Measurements from ENCODE around the gene SLC16A4.
A peak's percentile ranks its signal among the peaks of the same experiment; 100 is the strongest.
"Not testable (repeated sequence)": the region's sequence is repeated elsewhere in the genome, so short reads cannot be mapped to it uniquely, and the experiment has no call there.

The SLC16A4 gene

GRCh38 chr1:110404401-110404800 lies 13.6 kb upstream of the SLC16A4 start:
- H3K9me3 Mint-ChIP-seq = no peaks in the 10 kb centered on the region
- no peak overlapping the region for H3K4me3 Mint-ChIP-seq
- H3K4me1 Mint-ChIP-seq = peaks cover 21% of the 10 kb centered on the region
- DNase-seq (ENCODE audit: low spot score in 2 of 2) (no peak), ATAC-seq (replicated peaks; ENCODE audit: extremely low read depth, poor library complexity, severe bottlenecking) (no peak)
- H3K27me3 Mint-ChIP-seq = no peaks in the 10 kb centered on the region
- H3K27ac Mint-ChIP-seq (ENCODE audit: low read depth) = peak overlapping the region; percentile 48
- H3K36me3 Mint-ChIP-seq (ENCODE audit: insufficient read depth) = peaks cover 43% of the 10 kb centered on the region

DNA sequence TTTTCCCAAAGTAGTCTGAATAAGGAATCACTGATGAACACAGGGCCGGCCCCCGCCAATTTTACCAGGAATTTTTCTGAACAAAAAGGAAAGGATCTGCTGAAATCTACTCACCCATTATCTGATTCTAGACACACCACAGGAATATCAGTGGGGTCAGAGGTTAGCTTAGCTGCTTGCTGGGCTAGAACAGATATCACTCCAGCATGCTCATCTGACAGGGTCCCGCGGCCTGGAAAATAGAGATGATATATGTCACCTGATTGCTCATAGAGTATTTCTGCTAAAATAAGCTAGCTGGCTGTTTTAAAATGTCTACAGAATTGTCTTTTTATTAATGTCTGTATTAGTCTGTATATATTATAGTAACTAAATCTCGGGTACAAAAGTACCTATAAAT lies 13.0 kb upstream of the SLC16A4 start:
- H3K27me3 Mint-ChIP-seq = no peaks in the 10 kb centered on the region
- no peaks in the 10 kb centered on the region for H3K9me3 Mint-ChIP-seq
- no peak overlapping the region for H3K4me3 Mint-ChIP-seq
- peaks cover 21% of the 10 kb centered on the region for H3K4me1 Mint-ChIP-seq
- peaks cover 49% of the 10 kb centered on the region for H3K36me3 Mint-ChIP-seq (ENCODE audit: insufficient read depth)
- no peak for DNase-seq (ENCODE audit: low spot score in 2 of 2)
- no peak for ATAC-seq (replicated peaks; ENCODE audit: extremely low read depth, poor library complexity, severe bottlenecking)
- no peak overlapping the region for H3K27ac Mint-ChIP-seq (ENCODE audit: low read depth)

- not testable (repeated sequence) for H3K27ac Mint-ChIP-seq (ENCODE audit: low read depth); H3K9me3 Mint-ChIP-seq; ATAC-seq (replicated peaks; ENCODE audit: extremely low read depth, poor library complexity, severe bottlenecking); DNase-seq (ENCODE audit: low spot score in 2 of 2); H3K4me3 Mint-ChIP-seq; H3K27me3 Mint-ChIP-seq; H3K4me1 Mint-ChIP-seq
- H3K36me3 Mint-ChIP-seq (ENCODE audit: insufficient read depth) = peaks cover 24% of the 10 kb centered on the region
Observed at GRCh38 chr1:110396259-110396958, 5.6 kb upstream of the SLC16A4 start.

DNA sequence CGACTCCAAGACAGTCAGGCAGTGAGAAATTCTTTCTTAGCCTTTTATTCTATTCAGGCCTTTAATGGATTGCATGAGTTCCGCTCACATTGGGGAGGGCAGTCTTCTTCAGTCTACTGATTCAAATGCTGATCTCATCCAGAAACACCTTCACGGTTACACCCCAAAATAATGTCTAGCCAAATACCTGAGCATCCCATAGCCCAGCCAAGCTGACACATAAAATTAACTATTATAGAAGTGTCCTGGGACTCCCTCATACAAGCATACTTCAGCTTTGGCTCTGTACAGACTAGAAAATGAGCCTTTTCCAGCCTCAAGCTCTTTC lies 3.6 kb upstream of the SLC16A4 start:
- H3K36me3 Mint-ChIP-seq (ENCODE audit: insufficient read depth) = peaks cover 12% of the 10 kb centered on the region
- no peak overlapping the region for H3K27ac Mint-ChIP-seq (ENCODE audit: low read depth)
- H3K9me3 Mint-ChIP-seq = no peaks in the 10 kb centered on the region
- no peak for ATAC-seq (replicated peaks; ENCODE audit: extremely low read depth, poor library complexity, severe bottlenecking)
- H3K4me3 Mint-ChIP-seq = no peak overlapping the region
- no peaks in the 10 kb centered on the region for H3K4me1 Mint-ChIP-seq
- DNase-seq (ENCODE audit: low spot score in 2 of 2) = no peak
- H3K27me3 Mint-ChIP-seq = no peaks in the 10 kb centered on the region

- Mint-ChIP-seq H3K4me3 (no peak overlapping the region), H3K9me3 (no peaks in the 10 kb centered on the region), H3K36me3 (ENCODE audit: insufficient read depth) (peaks cover 7% of the 10 kb centered on the region), H3K4me1 (no peaks in the 10 kb centered on the region), H3K27me3 (no peaks in the 10 kb centered on the region), H3K27ac (ENCODE audit: low read depth) (no peak overlapping the region)
- DNase-seq (ENCODE audit: low spot score in 2 of 2) (no peak), ATAC-seq (replicated peaks; ENCODE audit: extremely low read depth, poor library complexity, severe bottlenecking) (no peak)
Observed at GRCh38 chr1:110393691-110394492, 3.1 kb upstream of the SLC16A4 start.

- Mint-ChIP-seq H3K36me3 (ENCODE audit: insufficient read depth) (peaks cover under 1% of the 10 kb centered on the region), H3K9me3 (no peaks in the 10 kb centered on the region), H3K27me3 (no peaks in the 10 kb centered on the region), H3K27ac (ENCODE audit: low read depth) (no peak overlapping the region), H3K4me3 (no peak overlapping the region), H3K4me1 (no peaks in the 10 kb centered on the region)
- no peak for ATAC-seq (replicated peaks; ENCODE audit: extremely low read depth, poor library complexity, severe bottlenecking)
- DNase-seq (ENCODE audit: low spot score in 2 of 2) = no peak
Observed at GRCh38 chr1:110393286-110393685, 2.5 kb upstream of the SLC16A4 start.

- H3K27ac Mint-ChIP-seq (ENCODE audit: low read depth) = no peak overlapping the region
- ATAC-seq (replicated peaks; ENCODE audit: extremely low read depth, poor library complexity, severe bottlenecking) (no peak), DNase-seq (ENCODE audit: low spot score in 2 of 2) (no peak)
- no peaks in the 10 kb centered on the region for H3K4me1 Mint-ChIP-seq
- H3K4me3 Mint-ChIP-seq = no peak overlapping the region
- no peaks in the 10 kb centered on the region for H3K9me3 Mint-ChIP-seq
- no peaks in the 10 kb centered on the region for H3K36me3 Mint-ChIP-seq (ENCODE audit: insufficient read depth)
- H3K27me3 Mint-ChIP-seq = no peaks in the 10 kb centered on the region
Observed at GRCh38 chr1:110390096-110390495, 730 bp downstream of the SLC16A4 start.

GRCh38 chr1:110387048-110387754 lies 3.6 kb downstream of the SLC16A4 start:
- Mint-ChIP-seq H3K27ac (ENCODE audit: low read depth) (no peak overlapping the region), H3K36me3 (ENCODE audit: insufficient read depth) (no peaks in the 10 kb centered on the region), H3K9me3 (no peaks in the 10 kb centered on the region), H3K27me3 (no peaks in the 10 kb centered on the region), H3K4me3 (no peak overlapping the region), H3K4me1 (peaks cover 15% of the 10 kb centered on the region)
- DNase-seq (ENCODE audit: low spot score in 2 of 2) (no peak), ATAC-seq (replicated peaks; ENCODE audit: extremely low read depth, poor library complexity, severe bottlenecking) (no peak)

- peaks cover 15% of the 10 kb centered on the region for H3K4me1 Mint-ChIP-seq
- no peaks in the 10 kb centered on the region for H3K36me3 Mint-ChIP-seq (ENCODE audit: insufficient read depth)
- no peak overlapping the region for H3K4me3 Mint-ChIP-seq
- ATAC-seq (replicated peaks; ENCODE audit: extremely low read depth, poor library complexity, severe bottlenecking) (no peak), DNase-seq (ENCODE audit: low spot score in 2 of 2) (no peak)
- H3K27me3 Mint-ChIP-seq = no peaks in the 10 kb centered on the region
- no peaks in the 10 kb centered on the region for H3K9me3 Mint-ChIP-seq
- no peak overlapping the region for H3K27ac Mint-ChIP-seq (ENCODE audit: low read depth)
Observed at GRCh38 chr1:110385369-110385768, 5.5 kb downstream of the SLC16A4 start.

DNA sequence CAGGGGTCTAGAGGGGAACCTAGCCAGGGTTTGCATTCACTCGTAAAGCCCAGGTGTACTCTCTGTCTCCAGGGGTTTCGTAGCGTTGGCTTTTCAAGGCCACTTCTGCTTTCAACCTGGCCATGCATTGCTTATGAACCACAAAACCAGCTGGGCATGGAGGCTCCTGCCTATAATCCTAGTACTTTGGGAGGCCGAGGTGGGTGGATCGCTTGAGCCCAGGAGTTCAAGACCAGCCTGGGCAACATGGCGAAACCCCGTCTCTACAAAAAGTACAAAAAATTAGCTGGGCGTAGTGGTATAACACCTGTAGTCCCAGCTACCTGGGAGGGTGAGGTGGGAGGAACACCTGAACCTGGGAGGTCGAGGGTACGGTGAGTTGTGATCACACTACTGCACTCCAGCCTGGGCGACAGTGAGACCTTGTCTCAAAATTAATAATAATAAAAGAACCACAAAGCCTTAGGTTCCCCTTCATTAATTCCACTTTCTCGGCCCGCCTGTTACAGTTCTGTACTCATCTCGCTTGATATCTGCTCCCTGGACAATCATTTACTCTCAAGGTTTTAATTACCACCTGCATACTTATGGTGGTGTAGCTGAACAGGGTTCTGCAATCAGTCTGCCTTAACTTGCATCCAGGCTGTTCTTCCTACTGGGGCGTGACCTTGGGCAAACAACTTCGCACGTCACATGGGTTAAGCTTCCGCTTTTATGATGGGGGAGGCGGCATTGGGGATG lies 6.1 kb downstream of the SLC16A4 start:
- no peak overlapping the region for H3K4me3 Mint-ChIP-seq
- DNase-seq (ENCODE audit: low spot score in 2 of 2) (no peak), ATAC-seq (replicated peaks; ENCODE audit: extremely low read depth, poor library complexity, severe bottlenecking) (no peak)
- peak overlapping the region; percentile 83 for H3K27ac Mint-ChIP-seq (ENCODE audit: low read depth)
- H3K4me1 Mint-ChIP-seq = peaks cover 15% of the 10 kb centered on the region
- H3K9me3 Mint-ChIP-seq = no peaks in the 10 kb centered on the region
- no peaks in the 10 kb centered on the region for H3K36me3 Mint-ChIP-seq (ENCODE audit: insufficient read depth)
- no peaks in the 10 kb centered on the region for H3K27me3 Mint-ChIP-seq

GRCh38 chr1:110383251-110383990 lies 7.4 kb downstream of the SLC16A4 start:
- H3K27me3 Mint-ChIP-seq = no peaks in the 10 kb centered on the region
- H3K4me1 Mint-ChIP-seq = peaks cover 19% of the 10 kb centered on the region
- ATAC-seq (replicated peaks; ENCODE audit: extremely low read depth, poor library complexity, severe bottlenecking) (no peak), DNase-seq (ENCODE audit: low spot score in 2 of 2) (no peak)
- no peaks in the 10 kb centered on the region for H3K9me3 Mint-ChIP-seq
- H3K36me3 Mint-ChIP-seq (ENCODE audit: insufficient read depth) = no peaks in the 10 kb centered on the region
- peak overlapping the region; percentile 25 for H3K4me3 Mint-ChIP-seq
- peak overlapping the region; percentile 83 for H3K27ac Mint-ChIP-seq (ENCODE audit: low read depth)

All from central memory CD8-positive, alpha-beta T cell (primary cell).